GM18519 (cell line): ENCODE data around the gene TRAF6.

ENCODE experiments used
- ATAC-seq: cut with Tn5 transposase; IDR thresholded peaks from one replicate; pipeline ENCODE4 v1.9.1; 2021; ENCODE audit warnings: mild to moderate bottlenecking, moderate library complexity; ENCODE audit not compliant: unreplicated experiment, low FRiP score

Gene TRAF6

DNA sequence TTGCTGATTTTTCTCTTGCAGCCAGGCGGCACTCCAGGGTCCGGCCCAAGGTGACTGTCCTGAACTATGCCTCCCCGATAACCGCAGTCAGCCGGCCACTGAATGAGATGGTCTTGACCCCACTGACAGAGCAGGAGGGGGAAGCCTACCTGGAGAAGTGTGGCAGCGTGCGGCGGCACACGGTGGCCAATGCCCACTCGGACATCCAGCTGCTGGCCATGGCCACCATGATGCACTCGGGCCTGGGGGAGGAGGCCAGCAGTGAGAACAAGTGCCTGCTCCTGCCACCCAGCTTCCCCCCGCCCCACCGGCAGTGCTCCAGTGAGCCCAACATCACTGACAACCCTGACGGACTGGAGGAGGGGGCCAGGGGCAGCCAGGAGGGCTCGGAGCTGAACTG lies 47.8 kb downstream of the TRAF6 start:
- ATAC-seq, result no peak

DNA sequence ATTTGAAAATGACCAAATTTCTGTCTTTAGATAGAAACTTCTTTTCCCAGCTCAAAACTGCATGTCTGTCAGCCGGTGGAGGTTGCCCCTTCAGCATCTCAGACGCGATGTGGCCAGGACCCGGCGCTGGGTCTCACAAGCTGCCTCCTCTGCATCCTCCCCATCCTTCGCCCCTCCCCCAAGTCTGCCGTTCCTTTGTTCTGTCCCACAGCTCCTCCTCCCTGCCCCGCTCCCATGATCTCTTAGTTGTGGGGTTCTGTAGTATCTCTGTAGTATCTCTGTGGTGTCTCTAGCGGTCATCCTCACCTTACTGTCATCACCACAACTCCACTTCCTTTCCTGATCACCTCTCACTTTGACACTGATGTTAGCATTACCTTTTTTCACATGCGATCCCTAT lies 49.9 kb downstream of the TRAF6 start:
- no peak for ATAC-seq

DNA sequence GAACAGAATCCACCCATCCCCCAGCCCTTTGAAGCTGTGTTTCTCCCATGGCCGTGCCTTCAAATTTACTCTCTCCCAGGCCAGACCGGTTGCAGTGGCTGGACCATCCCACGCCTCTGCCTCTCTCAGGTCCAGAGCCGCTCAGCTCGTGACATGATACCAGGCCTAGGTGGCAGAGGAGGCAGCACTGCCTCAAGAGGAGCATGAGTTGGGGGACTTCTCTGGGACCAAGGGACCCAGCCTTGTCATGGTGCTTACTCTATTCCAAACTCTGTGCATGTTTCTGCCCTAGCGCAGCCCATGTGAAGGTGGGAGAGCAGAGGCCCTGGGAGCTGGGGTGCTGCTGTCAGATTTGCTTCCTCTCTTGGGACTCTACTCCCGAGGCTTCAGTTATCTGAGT lies 51.0 kb downstream of the TRAF6 start:
- ATAC-seq, result no peak

DNA sequence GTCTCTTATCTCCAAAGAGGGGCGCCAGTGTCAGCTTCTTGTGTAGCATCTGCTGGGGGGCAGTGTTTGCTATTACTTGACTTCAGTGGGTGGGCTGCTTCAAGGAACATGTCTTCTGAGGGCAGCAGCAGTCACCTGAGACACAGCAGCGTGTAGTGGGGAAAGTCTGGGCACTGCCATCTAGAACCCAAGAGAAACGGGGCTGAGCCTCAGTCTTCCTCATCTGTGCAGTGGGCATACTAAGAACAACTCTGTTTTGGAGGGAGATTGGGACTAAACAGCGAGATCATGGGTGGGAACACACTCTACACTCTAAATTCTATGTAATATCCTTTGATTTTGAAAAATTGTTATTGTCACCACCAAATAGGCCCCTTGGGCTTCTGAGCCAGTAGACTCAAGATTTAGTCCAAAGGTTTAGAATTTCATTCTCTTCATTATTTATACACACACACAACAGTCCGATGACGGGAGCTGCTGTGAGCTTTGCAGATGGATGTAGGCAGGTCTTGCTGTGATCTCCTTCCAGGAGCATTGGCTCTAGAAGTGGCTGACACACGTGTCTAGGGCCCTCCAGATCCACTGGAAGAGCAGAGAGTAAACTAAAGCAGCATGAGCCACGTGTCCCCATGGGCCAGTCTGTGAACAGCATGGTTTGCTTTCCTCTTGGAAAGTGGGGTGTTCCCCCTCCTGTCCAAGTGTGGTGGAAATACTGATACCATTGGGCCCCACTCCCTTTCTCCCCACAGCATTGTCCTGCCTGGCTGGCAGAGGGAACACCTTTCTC lies 51.8 kb downstream of the TRAF6 start:
- no peak for ATAC-seq

DNA sequence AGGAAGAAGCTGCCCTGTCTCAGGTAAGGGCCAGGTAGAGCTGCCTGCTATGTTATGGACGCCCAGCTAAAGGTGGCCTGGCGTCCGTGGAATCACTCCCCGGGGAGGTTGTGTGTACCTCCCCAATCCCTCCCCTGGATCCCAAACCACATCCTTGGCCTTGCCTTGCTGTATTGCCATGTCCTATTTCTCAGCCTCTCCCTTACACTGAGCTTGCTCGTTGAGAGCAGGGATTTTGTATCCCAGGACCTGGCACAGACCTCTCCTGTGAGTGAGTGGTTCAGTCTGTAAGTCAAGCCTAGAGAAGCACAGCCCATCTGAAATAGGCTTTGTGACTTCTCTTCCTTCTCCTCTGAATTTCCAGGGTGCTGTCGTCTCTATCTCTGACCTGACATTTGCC lies 53.9 kb downstream of the TRAF6 start:
- ATAC-seq, result no peak

DNA sequence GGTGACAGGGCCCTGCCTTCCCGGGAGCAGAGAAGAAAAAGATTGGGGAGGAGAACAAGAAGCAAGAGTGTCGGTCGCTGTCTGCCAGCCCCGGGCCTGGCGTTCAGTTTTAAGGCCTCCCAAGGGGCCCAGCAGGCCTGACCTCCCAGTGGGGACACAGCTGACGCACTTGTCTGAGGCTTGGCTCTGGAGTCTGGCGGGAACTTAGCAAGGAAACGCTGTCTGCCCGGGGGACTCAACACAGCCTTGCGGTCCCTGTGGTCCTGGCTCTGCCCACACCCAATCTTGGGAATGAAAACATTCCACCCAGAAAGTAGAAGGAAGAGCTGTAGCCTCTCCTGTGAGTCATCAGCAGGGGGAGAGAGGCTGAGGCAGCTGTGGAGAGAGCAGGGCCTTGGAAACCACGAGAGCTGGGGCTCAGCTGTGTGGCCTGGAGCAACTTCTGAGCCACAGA lies 54.4 kb downstream of the TRAF6 start:
- ATAC-seq, result no peak

DNA sequence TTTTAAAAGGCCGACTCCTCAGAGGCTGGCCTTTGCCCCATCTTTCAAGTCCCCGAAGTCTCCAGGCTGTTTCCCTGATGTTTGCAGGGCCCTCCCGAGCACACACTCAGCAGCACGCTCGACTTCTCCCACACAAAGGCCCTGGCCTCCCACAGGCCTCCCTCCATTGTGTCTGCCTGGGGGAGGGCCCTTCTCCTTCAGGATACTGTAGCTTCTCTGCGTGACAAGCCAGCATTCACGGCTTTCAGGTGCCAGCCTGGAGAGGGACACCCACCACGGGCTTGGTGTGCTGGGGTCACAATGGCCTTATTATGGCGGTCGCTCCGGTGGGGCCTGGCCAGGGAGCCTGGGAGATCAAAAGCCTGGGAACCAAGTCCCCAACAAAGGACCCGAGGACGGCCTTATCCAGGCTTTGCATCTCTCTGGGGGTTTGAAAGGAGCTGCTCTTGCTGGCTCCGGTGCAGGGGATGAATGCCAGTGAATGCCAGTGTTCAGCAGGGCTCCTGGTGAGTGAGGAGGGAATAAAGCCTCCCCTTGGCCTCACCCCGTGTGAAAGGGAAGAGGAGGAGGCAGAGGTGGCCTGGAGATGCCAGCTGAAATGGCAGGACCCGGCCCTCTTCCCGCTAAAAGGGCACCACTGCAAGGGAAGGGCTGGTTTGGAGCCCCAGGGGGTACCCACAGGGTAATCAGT lies 55.0 kb downstream of the TRAF6 start:
- ATAC-seq, result no peak

DNA sequence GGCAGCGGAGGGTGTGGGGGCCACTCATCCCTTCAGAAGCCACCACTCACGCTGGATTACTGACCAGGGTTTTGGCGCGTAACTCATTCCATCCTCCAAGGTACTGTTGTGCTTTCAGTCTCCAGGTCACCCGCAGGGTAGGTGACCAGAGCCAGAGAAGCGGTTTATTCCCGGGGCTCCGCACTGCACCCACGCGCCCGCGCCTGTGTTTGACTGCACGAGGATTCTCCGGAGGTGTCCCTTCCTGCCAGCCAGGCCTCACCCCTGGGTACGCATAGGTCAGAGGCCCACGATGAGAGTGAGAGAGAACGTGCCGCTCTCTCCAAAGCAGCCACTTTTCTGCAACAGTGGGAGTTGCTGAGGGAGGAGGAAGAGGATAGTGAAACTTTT lies 55.5 kb downstream of the TRAF6 start:
- no peak for ATAC-seq

DNA sequence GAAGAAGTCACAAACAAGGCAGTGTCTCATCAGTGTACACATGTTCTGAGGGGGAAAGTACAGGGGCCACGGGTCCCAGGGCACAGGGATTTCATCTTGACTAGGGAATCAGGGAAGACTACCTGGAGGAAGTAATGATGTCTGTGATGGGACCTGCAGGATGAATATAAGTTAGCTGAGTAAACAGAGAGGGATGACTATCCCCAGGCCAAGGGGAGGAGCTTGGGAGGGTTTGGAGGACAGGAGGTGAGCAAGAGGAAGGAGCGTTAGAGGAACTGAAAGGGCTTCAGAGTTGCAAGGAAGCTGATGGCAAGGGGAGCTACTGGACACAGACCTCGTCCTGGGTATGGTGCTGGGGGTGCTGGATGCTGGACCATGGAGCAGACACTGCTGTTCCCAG lies 56.4 kb downstream of the TRAF6 start:
- no peak for ATAC-seq

DNA sequence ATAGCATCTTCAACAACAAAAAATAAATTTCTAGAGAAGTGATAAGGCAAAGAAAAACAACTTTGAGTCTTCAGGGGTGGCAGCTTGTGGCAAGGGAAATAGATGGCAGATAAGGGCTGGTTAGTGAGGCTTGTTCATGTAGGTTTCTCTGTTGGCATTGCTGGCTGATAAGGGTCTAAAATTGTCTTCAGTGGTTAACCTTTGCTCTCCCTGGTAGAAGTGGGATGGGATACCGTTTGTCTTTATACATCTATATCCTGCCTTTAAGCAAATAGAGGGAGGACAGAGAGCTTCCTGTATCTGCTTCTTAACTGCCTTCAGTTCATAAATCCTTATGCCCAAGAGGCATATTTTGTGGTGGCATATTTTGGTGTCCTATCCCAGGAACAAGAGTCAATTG lies 57.1 kb downstream of the TRAF6 start:
- ATAC-seq, result no peak

DNA sequence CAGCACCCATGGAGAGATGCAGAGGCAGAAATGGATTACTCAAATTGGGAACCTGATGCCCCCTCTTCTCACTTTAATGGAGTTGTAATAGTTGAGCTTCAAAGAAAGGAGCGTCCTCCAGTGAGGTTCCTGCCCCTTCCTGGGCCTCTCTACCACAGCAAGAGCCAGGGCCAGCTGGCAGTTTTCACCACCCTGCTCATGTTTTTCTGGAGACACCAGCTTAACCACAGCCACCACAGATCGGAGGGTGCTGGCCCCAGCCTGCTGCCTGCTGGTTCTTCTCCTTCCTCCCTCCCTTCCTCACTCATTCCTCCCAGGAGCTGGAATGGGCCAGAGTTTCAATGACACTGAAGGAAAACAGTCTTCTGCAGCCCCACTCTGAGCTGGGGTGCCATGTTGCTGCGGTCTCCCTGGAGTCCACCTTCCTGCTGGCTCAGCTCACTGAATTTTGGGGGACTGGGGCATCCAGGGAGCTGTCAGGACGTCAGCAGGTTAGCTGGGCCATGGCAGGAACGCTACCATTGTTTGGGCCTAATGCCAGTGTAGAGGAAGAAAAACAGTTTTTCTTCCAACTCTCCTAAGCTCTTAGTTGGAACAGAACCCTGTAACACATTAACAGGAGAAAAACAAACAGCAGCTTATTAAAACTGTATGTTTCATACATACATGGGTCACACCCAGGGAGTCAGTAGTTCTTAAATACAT lies 57.7 kb downstream of the TRAF6 start:
- no peak for ATAC-seq

DNA sequence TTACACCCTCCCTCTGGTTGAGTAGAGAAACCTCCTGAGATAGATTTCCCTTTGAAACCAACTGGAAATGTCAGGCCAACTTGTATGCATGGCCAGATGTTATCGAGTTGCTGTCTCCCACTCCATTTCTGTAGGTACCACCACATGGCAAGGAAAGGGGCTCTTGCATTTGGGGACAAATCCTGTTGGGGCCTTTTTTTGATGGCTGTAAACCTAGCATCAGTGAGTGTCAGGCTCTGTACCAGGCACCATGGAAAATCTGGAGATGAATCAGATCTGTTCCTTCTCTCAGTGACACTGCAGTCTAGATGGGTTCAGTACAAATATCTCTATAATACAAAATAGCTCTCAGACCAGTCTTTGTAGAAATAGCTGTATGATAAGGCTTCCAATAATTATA lies 58.4 kb downstream of the TRAF6 start:
- no peak for ATAC-seq

DNA sequence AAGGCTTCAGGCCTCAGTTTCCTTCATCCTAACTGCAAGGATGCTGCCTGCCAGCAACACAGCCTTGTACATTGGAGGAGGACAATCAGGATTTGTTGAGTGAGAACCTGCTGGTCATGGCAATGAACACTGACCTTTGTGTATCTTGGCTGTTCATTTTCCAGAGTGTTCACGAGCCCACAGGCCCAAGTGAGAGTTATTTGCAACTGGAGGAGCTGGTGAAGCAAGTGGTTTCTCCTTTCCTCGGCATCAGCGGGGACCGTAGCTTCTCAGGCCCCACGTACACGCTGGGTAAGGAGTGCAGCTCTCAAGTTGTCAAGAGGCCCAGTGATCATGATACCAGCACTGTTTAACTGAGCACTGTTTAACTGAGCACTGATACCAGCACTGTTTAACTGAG lies 59.0 kb downstream of the TRAF6 start:
- no peak for ATAC-seq

DNA sequence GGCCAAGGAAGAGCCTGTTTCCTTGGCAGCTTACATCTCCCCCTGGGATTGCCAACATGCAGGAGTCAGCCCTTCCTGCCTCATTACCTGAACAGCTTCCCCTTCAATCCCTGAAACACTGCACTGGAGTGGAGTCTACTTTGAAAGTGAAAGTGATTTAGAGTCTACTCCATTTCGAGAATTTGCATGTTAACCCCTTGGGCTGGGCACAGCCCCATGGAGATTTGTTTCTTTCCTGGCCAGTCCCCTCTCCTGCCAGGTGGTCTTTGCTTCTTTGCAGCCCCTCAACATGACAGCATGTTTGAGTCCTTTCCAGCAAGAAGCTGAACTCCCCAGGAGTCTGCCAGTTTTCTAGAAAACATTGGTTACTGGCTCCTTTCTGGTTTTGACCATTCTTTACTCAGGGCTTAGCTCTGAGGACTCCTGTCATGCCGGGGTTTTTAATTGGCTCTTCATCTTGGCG lies 59.9 kb downstream of the TRAF6 start:
- no peak for ATAC-seq

DNA sequence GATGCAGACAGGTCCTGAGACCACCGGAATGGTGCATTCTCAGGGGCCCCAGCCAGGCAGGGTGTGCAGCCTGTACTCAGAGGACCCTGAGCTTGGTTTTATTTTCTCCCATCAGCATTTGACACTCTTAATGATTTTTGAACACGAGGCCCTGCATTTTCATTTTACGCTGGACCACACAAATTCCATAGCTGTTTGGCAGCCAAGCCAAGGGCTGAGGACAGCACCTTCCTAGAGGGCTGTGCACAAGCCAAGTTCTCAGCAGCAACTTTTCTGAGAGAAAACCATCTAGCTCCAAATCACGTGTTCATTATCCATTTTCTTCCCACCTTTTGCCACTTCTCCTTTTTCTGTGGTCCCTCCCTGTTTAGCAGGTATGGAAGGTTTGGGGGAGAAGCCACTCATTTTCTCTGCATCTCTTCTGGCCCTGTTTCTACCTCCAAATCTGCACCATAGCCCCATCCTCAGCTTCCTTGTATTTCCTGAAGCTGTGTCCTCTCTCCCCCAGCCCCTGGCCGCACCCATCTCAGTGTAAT lies 60.4 kb downstream of the TRAF6 start:
- ATAC-seq, result no peak

DNA sequence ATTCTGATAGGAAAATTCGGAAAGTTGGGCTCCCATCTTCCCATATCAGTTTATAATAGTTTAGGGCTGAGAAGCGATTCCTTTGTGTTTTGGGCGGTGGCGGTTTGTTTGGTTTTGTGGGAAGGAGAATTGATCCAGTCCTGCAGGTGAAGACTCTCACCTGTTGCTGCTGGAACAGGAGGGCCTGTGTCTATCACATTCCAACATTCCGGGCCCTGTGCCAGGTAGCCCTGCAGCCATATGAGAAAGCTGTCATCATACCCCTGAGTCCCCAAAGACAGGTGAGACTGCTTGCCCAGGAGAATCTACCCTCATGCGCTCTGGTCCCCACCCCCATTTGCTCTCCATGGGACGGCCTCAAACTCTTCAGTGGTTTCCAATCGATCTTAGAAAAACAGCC lies 62.1 kb downstream of the TRAF6 start:
- ATAC-seq, result no peak

DNA sequence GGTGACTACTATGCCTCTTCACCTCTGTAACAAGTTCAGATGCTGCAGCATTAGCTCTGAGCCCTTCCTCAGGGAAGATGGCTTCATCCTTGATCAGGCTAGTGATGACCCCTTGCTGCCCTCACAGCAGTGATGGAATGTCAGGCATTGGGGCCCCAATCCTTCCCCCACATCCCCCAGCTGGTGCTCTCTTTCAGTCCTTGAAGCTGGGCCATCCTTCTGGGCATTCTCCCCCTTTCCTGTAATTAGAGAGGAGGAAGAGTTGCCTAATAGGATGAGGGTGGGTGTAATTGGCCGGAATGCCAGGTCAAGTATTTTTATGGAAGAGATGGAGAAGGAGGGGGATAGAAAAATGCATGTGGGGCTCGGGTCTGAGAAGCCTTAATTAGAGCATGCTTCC lies 62.6 kb downstream of the TRAF6 start:
- ATAC-seq, result no peak

DNA sequence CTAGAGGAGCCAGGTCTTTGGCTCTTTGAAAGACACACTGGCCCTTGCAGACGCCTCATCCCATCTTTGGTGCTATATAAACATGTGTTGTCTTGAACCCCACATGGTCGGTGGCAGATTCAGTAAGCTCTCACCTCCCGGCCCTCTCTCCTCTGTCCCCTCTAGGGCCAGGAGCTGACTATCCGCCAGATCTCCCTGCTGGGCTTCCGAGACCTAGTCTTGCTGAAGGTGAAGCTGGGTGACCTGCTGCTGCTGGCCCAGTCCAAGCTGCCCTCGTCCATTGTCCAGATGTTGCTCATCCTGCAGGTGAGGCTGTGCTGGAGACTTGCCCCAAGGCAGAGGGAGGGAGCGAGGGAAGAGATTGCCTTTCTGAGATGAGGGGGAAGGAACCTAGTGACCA lies 63.9 kb downstream of the TRAF6 start:
- no peak for ATAC-seq

DNA sequence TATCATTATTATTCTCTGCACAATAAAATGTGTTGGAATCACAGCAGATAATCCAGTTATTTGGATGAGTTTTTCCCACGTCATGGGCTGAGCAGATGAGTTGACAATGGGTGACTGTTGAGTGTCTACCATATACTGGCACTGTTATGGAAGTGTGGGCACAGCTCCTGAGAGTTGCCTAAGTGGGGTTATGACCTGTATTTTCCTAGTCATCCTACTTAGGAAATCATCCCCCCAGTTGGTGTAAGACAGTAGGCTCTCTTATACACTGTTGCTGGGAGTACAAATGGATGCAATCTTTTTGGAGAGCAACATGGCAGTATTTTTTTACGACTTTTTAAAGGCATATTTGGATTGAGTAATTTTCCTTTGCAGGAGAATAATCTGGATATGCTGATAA lies 66.4 kb downstream of the TRAF6 start:
- ATAC-seq, result no peak

DNA sequence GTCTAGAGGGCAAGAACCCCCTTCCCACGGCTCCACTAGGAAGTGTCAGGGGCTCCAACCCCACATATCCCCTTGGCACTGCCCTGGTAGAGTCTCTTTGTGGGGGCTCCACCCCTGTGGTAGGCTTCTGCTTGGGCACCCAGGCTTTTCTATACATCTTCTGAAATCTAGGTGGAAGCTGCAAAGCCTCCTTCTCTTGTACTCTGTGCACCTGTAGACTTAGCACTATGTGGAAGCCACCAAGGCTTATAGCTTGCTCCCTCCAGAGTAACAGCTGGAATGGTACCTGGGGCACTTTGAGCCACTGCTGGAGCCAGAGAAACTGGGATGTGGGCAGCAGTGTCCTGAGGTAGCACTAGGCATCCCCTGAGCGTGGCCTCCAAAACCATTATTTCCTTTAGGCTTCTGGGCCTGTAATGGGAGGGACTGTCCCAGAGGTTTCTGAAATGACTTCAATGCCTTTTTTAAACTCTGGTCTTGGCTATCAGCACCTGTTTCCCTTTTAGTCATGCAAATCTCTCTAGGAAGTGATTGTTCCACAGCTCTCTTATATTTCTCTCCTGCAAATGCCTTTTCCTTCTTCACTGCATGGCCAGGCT lies 68.4 kb downstream of the TRAF6 start:
- ATAC-seq, result peak; percentile 93

DNA sequence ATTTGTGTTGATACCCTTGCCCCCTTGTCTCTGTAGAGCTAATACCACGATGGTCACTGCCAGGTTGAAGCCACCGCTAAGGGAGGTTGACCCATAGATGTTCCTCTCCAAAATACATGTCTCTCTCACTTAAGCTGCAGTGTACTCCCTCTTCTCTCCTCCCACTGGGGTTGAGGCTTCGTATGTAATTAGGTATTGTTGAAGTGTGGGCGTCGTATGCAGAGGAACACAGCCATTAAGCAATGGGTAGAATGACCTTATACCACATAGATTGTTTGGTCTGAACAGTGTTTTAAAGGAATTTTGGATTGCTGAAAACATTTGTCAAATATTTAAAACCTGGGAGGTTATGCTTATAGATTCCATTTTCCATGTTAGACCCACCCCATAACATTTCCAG lies 71.9 kb downstream of the TRAF6 start:
- no peak for ATAC-seq
